ENCODE results near the gene ZNF555.

ZNF555 gene

GRCh38 chr19:2797280-2797679, 44.0 kb upstream of the ZNF555 start:
- no peak overlapping the region for H3K27ac ChIP-seq
- TF ChIP-seq CTCF (IDR thresholded peaks at IDR 0.05) (no peak), ZFX (IDR thresholded peaks at IDR 0.05; ENCODE audit: borderline replicate concordance) (no peak)

- H3K27ac ChIP-seq, result no peak overlapping the region
- TF ChIP-seq ZFX (IDR thresholded peaks at IDR 0.05; ENCODE audit: borderline replicate concordance) (no peak), CTCF (IDR thresholded peaks at IDR 0.05) (no peak)
Measured at GRCh38 chr19:2798158-2798685, 43.1 kb upstream of the ZNF555 start.

GRCh38 chr19:2798733-2799132, 42.5 kb upstream of the ZNF555 start:
- no peak overlapping the region for H3K27ac ChIP-seq
- no peak for TF ChIP-seq ZFX (IDR thresholded peaks at IDR 0.05; ENCODE audit: borderline replicate concordance)
- TF ChIP-seq CTCF (IDR thresholded peaks at IDR 0.05), result no peak

- TF ChIP-seq ZFX (IDR thresholded peaks at IDR 0.05; ENCODE audit: borderline replicate concordance) (no peak), CTCF (IDR thresholded peaks at IDR 0.05) (no peak)
- H3K27ac ChIP-seq, result no peak overlapping the region
Measured at GRCh38 chr19:2799273-2800020, 41.8 kb upstream of the ZNF555 start.

- no peak overlapping the region for H3K27ac ChIP-seq
- TF ChIP-seq CTCF (IDR thresholded peaks at IDR 0.05) (no peak), ZFX (IDR thresholded peaks at IDR 0.05; ENCODE audit: borderline replicate concordance) (no peak)
Measured at GRCh38 chr19:2800506-2800905, 40.8 kb upstream of the ZNF555 start.

- TF ChIP-seq ZFX (IDR thresholded peaks at IDR 0.05; ENCODE audit: borderline replicate concordance) (no peak), CTCF (IDR thresholded peaks at IDR 0.05) (no peak)
- no peak overlapping the region for H3K27ac ChIP-seq
Measured at GRCh38 chr19:2802826-2803225, 38.4 kb upstream of the ZNF555 start.

- no peak for TF ChIP-seq ZFX (IDR thresholded peaks at IDR 0.05; ENCODE audit: borderline replicate concordance)
- no peak for TF ChIP-seq CTCF (IDR thresholded peaks at IDR 0.05)
- no peak overlapping the region for H3K27ac ChIP-seq
Measured at GRCh38 chr19:2803486-2804155, 37.7 kb upstream of the ZNF555 start.

All from 22Rv1 (cell line).